SJSA1 (cell line): Measurements from ENCODE around the gene MB. TPM values are rescaled to one million over a fixed set of nuclear protein-coding genes. Genes with fewer than 3 reads are reported as not detected.
"Not testable (repeated sequence)": the region's sequence is repeated elsewhere in the genome, so short reads cannot be mapped to it uniquely, and the experiment has no call there.

Experiments used
- DNase-seq, 2 experiments: peaks; one replicate each; pipeline ENCODE4 v3.0.0-alpha.2; 2015 to 2020; ENCODE audit warnings: low spot score in 2 of 2, low read depth in 1 of 2
- H3K27ac ChIP-seq: fragments of 250-450 bp; sonication (Bioruptor Pico); 2 replicates; pipeline ENCODE4 v1.5.1; 2020; ENCODE audit warnings: mild to moderate bottlenecking, moderate library complexity
- H3K27me3 ChIP-seq: fragments of 250-450 bp; sonication (Bioruptor Pico); replicated peaks from 2 replicates; pipeline ENCODE4 v1.5.1; 2020; ENCODE audit warnings: mild to moderate bottlenecking, moderate library complexity
- H3K36me3 ChIP-seq: fragments of 250-450 bp; sonication (Bioruptor Pico); 2 replicates; pipeline ENCODE4 v1.5.1; 2020; ENCODE audit warnings: mild to moderate bottlenecking
- H3K4me1 ChIP-seq: fragments of 250-450 bp; sonication (Bioruptor Pico); replicated peaks from 2 replicates; pipeline ENCODE4 v1.6.1; 2021; ENCODE audit warnings: mild to moderate bottlenecking
- H3K4me3 ChIP-seq: fragments of 250-450 bp; sonication (Bioruptor Pico); 2 replicates; pipeline ENCODE4 v1.5.1; 2020; ENCODE audit warnings: mild to moderate bottlenecking
- H3K9me3 ChIP-seq: fragments of 250-450 bp; sonication (Bioruptor Pico); replicated peaks from 2 replicates; pipeline ENCODE4 v1.5.1; 2020; ENCODE audit warnings: mild to moderate bottlenecking
- total RNA-seq: library from RNA; depleted of rRNA; stranded (reverse); fragments of >200 nt; shearing (Covaris generic); gene quantifications from 2 replicates; pipeline ENCODE4 v1.2.3, GENCODE V29; 2014

Gene MB
- total RNA-seq, 1 experiment from 2014 or later = not detected

DNA sequence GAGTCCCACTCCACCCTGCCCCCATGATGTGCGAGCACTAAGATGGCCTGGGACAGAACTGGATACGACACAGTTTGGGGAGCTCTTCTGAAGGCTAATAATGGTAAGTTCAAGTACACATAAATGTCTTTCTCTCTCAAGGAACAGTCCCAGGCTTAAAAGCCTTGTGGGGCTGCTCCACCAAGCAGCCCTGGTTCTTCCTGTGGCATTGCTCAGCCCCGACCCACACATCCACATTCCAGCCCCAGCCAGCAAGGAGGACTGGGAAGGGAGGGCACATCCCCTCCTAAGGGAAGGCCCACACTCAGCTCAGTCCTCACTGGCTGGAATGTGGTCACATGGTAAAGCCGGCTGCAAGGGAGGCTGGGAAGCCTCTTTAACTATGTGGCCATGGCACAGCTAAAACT, 13.3 kb upstream of the MB start:
- no peak overlapping the region for H3K4me3 ChIP-seq
- peak overlapping the region; percentile 52 for H3K27ac ChIP-seq
- H3K27me3 ChIP-seq = no peaks in the 10 kb centered on the region
- peak; percentile 85 for DNase-seq
- H3K9me3 ChIP-seq = no peaks in the 10 kb centered on the region
- H3K36me3 ChIP-seq = no peaks in the 10 kb centered on the region
- H3K4me1 ChIP-seq = peaks cover 46% of the 10 kb centered on the region

- H3K9me3 ChIP-seq = no peaks in the 10 kb centered on the region
- H3K36me3 ChIP-seq = no peaks in the 10 kb centered on the region
- no peaks in the 10 kb centered on the region for H3K27me3 ChIP-seq
- H3K4me3 ChIP-seq = no peak overlapping the region
- peak overlapping the region; percentile 94 for H3K27ac ChIP-seq
- peak; percentile 99 for DNase-seq
- H3K4me1 ChIP-seq = peaks cover 46% of the 10 kb centered on the region
Measured at GRCh38 chr22:35629406-35630216, 12.5 kb upstream of the MB start.

DNA sequence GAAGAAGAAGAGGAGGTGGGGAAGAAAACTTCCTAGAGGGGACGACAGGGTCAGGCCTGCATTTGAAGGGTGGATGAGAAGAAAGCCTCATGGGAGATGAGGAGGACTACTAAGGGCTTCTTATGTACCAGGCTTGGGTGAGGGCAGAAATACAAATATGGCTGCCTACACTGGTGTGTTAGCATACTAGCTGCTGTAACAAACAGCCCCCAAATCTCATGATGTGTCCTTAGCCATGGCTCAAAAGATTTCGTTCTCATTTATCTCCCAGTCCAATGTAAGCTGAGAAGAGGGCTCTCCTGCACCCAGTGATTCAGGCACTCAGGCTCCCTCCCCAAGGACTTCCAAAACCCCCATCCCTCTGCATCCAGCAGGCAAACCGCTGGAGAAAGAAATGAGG, 11.6 kb upstream of the MB start:
- H3K9me3 ChIP-seq = no peaks in the 10 kb centered on the region
- H3K36me3 ChIP-seq = no peaks in the 10 kb centered on the region
- H3K4me1 ChIP-seq = peaks cover 46% of the 10 kb centered on the region
- peak overlapping the region; percentile 94 for H3K27ac ChIP-seq
- DNase-seq = peak in 1 of 2 experiments; percentile 22
- no peaks in the 10 kb centered on the region for H3K27me3 ChIP-seq
- H3K4me3 ChIP-seq = no peak overlapping the region

DNA sequence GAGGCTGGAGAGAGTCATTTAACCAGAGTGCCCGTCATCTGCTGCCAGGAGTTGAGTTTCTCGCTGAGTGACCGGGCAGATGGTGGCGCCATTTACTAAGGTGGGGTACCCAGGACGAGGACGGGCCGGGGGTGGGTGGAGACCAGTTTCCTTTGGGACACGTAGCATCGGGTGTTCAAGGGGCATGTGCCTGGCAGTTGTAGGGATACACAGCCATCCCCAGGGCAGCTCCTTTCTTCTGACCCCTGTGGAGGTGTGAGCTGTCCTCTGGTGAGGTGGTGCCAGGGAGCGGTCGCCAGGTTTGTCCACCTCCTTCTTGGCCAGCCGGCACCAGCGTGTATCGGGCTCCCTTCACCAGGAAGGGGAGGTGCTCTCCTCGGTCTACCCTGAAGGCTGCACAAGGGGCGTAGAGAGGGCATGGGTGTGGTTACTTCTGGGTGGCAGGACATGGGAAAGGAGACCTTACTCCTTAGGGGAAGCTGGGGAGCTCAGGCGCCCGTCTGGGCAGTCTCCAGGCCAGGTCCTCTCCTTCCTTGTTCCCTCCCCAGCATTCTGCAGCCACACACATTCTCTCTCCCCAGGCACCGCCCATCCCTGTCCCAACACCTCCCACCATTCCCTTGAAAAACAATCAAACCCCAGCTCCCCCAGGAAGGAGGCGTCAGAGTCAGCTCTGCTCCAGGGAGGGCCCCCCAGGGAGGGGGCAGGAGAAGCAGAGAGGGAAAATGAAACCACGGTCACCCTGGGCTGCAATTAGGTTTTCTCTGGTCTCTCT, 10.3 kb upstream of the MB start:
- Histone ChIP-seq H3K9me3 (no peaks in the 10 kb centered on the region), H3K27ac (peak overlapping the region; percentile 94), H3K27me3 (no peaks in the 10 kb centered on the region), H3K4me1 (peaks cover 46% of the 10 kb centered on the region), H3K4me3 (peak overlapping the region; percentile 39), H3K36me3 (no peaks in the 10 kb centered on the region)
- peak; percentile 98 to 100 for DNase-seq

DNA sequence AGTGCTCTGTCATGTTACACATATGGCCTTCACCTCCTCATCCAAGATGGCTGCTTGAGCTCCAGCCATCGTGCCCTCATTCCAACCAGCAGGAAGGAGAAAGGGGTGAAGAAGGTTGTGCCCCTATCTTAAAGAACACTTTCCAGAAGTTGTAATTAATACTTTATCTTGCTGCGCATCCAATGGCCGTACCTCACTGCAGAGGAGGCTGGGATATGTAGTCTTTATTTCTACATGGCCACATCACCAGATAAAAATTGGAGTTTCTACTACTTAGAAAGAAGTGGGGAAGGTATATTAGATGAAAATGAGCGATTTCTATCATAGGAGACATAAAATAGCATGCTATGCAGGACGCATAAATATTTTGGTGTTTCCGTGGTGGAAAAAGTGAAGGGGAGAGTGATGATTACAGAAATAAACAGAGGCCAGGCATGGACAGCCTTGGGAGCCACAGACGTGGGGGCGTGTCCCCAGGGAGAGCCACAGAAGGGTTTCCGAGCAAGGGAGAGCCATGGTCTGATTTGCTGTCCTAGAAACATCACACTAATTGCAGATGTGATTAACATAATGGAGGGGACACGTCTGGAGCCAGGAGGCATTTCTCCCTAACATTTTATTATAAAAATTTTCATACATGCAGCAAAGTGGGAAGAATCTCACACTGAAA, 8.8 kb upstream of the MB start:
- Histone ChIP-seq H3K9me3 (no peaks in the 10 kb centered on the region), H3K4me3 (no peak overlapping the region), H3K36me3 (no peaks in the 10 kb centered on the region), H3K27me3 (no peaks in the 10 kb centered on the region), H3K27ac (no peak overlapping the region), H3K4me1 (peaks cover 46% of the 10 kb centered on the region)
- DNase-seq = no peak

GRCh38 chr22:35624547-35624946, 7.4 kb upstream of the MB start:
- no peak overlapping the region for H3K27ac ChIP-seq
- no peaks in the 10 kb centered on the region for H3K9me3 ChIP-seq
- peaks cover 38% of the 10 kb centered on the region for H3K4me1 ChIP-seq
- DNase-seq = no peak
- H3K36me3 ChIP-seq = no peaks in the 10 kb centered on the region
- no peak overlapping the region for H3K4me3 ChIP-seq
- no peaks in the 10 kb centered on the region for H3K27me3 ChIP-seq

GRCh38 chr22:35623885-35624284, 6.8 kb upstream of the MB start:
- H3K4me3 ChIP-seq, H3K27me3 ChIP-seq, H3K27ac ChIP-seq, DNase-seq, H3K9me3 ChIP-seq, H3K36me3 ChIP-seq: not testable (repeated sequence)
- H3K4me1 ChIP-seq = peaks cover 31% of the 10 kb centered on the region

DNA sequence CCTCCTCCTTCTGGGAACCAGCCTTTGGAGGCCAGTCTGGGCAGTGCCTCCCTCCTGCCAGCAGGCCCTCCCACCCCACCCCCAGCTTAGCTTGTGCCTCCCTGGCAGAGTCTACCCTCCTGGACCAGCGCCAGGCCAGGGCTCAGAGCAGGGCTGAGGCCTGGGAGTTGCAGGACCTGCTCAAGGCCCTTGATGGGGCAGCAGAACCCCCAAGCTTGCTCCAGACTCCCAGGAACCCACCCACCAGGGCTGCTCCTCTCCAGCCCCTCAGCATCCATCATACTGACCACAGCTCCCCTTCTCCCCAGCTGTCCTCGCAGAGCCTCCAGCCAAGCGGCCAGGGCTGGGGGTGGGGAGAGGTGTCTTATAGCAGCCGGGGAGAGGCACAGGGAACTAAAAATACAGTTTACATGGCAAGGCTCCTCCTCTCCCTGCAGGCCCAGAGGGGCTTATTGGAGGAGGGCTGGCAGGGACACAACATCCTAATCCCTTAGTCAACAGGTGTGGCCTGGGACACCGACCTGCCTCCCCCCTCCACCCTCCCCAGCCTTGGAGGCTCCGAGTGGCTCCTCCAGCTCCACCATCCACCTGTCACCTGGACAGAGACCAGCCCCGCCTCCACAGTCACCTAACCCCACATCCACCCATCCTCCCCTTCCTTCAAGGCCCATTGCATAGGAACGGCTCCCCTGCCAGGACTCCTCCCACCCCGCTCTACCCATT, 5.2 kb upstream of the MB start:
- H3K36me3 ChIP-seq = no peaks in the 10 kb centered on the region
- H3K4me1 ChIP-seq = peaks cover 18% of the 10 kb centered on the region
- no peak overlapping the region for H3K27ac ChIP-seq
- no peak overlapping the region for H3K4me3 ChIP-seq
- DNase-seq = no peak
- H3K27me3 ChIP-seq = 0 out of 2 replicates have a peak, but pooled peaks cover 2% of the 10 kb centered on the region
- no peaks in the 10 kb centered on the region for H3K9me3 ChIP-seq

DNA sequence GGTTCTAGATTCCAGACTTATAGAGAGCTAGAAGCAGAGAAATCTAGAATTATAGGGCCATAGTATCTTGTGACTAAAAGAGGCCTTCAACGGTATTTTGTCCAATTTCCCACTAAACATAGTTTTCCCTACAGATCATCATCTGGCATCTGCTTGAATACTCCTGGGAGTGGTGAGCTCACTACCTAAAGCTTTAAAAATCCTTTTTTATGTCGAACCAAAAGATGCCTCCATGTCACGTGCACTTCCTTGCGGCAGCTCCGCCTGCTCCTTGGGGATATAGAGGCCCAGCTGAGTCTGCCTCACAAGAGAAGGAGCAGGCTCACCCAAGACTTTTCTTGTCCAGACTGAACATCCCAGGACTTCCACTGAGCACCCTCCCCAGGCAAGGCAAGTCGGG, 4.3 kb upstream of the MB start:
- no peak for DNase-seq
- Histone ChIP-seq H3K27me3 (0 out of 2 replicates have a peak, but pooled peaks cover 2% of the 10 kb centered on the region), H3K27ac (no peak overlapping the region), H3K4me3 (no peak overlapping the region), H3K36me3 (no peaks in the 10 kb centered on the region), H3K9me3 (no peaks in the 10 kb centered on the region), H3K4me1 (peaks cover 9% of the 10 kb centered on the region)

GRCh38 chr22:35620624-35621251, 3.6 kb upstream of the MB start:
- Histone ChIP-seq H3K27ac (no peak overlapping the region), H3K4me1 (peaks cover 2% of the 10 kb centered on the region), H3K4me3 (no peak overlapping the region), H3K27me3 (0 out of 2 replicates have a peak, but pooled peaks cover 2% of the 10 kb centered on the region), H3K36me3 (no peaks in the 10 kb centered on the region), H3K9me3 (no peaks in the 10 kb centered on the region)
- DNase-seq = no peak

GRCh38 chr22:35619336-35620094, 2.4 kb upstream of the MB start:
- no peaks in the 10 kb centered on the region for H3K9me3 ChIP-seq
- H3K27ac ChIP-seq = no peak overlapping the region
- H3K27me3 ChIP-seq = 0 out of 2 replicates have a peak, but pooled peaks cover 2% of the 10 kb centered on the region
- H3K4me3 ChIP-seq = no peak overlapping the region
- no peaks in the 10 kb centered on the region for H3K4me1 ChIP-seq
- H3K36me3 ChIP-seq = no peaks in the 10 kb centered on the region
- DNase-seq = no peak

- H3K4me3 ChIP-seq = no peak overlapping the region
- no peaks in the 10 kb centered on the region for H3K36me3 ChIP-seq
- H3K9me3 ChIP-seq = no peaks in the 10 kb centered on the region
- no peaks in the 10 kb centered on the region for H3K4me1 ChIP-seq
- no peak overlapping the region for H3K27ac ChIP-seq
- no peak for DNase-seq
- H3K27me3 ChIP-seq = 0 out of 2 replicates have a peak, but pooled peaks cover 2% of the 10 kb centered on the region
Measured at GRCh38 chr22:35618427-35619223, 1.5 kb upstream of the MB start.
